PC-3 (cell line): ENCODE data around the gene SLC22A6. TPM values are rescaled to one million over a fixed set of nuclear protein-coding genes. Genes with fewer than 3 reads are reported as not detected.

ENCODE experiments used
- ATAC-seq: fragments of 200-7000 bp; cut with Tn5 transposase; 2 replicates; pipeline ENCODE4 v1.9.1; 2020; ENCODE audit warnings: mild to moderate bottlenecking, moderate library complexity
- BruUV-seq: library from RNA; stranded (reverse); fragments of 400-500 nt; replicated peaks from 2 replicates; lab custom pipeline; 2021; lab: Mats Ljungman, UMichigan
- CTCF ChIA-PET: fragments of 300-600 bp; sonication (Branson Sonifier 250); formaldehyde crosslinking; loops from one replicate; lab custom pipeline; 2022; ENCODE audit warnings: antibody characterized with exemption; lab: Charles Lee
- POLR2A ChIA-PET: fragments of 300-600 bp; sonication (Branson Sonifier 250); formaldehyde crosslinking; loops from one replicate; lab custom pipeline; 2022; ENCODE audit warnings: antibody characterized with exemption; ENCODE audit not compliant: unreplicated experiment; lab: Charles Lee
- DNase-seq: peaks from one replicate; pipeline ENCODE4 v3.0.0-alpha.2; 2015
- H2AFZ ChIP-seq: fragments of 300-600 bp; sonication (generic); 2 replicates; pipeline ENCODE4 v1.6.0; 2016; ENCODE audit warnings: antibody characterized with exemption, low read length
- H3F3A ChIP-seq: fragments of 300-600 bp; sonication (generic); one replicate; pipeline ENCODE4 v1.6.0; 2017; ENCODE audit warnings: antibody characterized with exemption, low read length, control low read depth, mild to moderate bottlenecking; ENCODE audit not compliant: unreplicated experiment
- H3K27ac ChIP-seq: fragments of 300-600 bp; sonication (generic); 2 replicates; pipeline ENCODE4 v1.5.1; 2016; ENCODE audit warnings: mild to moderate bottlenecking, low read length
- H3K27me3 ChIP-seq: fragments of 300-600 bp; sonication (generic); 2 replicates; pipeline ENCODE4 v1.6.1; 2016; ENCODE audit warnings: low read length, mixed read lengths
- H3K36me3 ChIP-seq: fragments of 300-600 bp; sonication (generic); 2 replicates; pipeline ENCODE4 v1.6.1; 2016; ENCODE audit warnings: low read depth, mixed run types, low read length, mixed read lengths
- H3K4me1 ChIP-seq: fragments of 300-600 bp; sonication (generic); 2 replicates; pipeline ENCODE4 v1.5.1; 2016; ENCODE audit warnings: low read length; ENCODE audit not compliant: insufficient read depth
- H3K4me2 ChIP-seq: fragments of 300-600 bp; sonication (generic); 2 replicates; pipeline ENCODE4 v1.6.0; 2016; ENCODE audit warnings: low read length
- H3K4me3 ChIP-seq: fragments of 300-600 bp; sonication (generic); 2 replicates; pipeline ENCODE4 v1.5.1; 2016; ENCODE audit warnings: mild to moderate bottlenecking, low read length, mixed read lengths
- H3K79me2 ChIP-seq: fragments of 300-600 bp; sonication (generic); 2 replicates; pipeline ENCODE4 v1.6.1; 2017; ENCODE audit warnings: low read length, mixed read lengths
- H3K9ac ChIP-seq: fragments of 300-600 bp; sonication (generic); 2 replicates; pipeline ENCODE4 v1.6.0; 2016; ENCODE audit warnings: mild to moderate bottlenecking, low read length
- H3K9me2 ChIP-seq: fragments of 300-600 bp; sonication (generic); replicated peaks from 2 replicates; pipeline ENCODE4 v1.6.1; 2016; ENCODE audit warnings: mixed run types, low read length, mixed read lengths
- H3K9me3 ChIP-seq: fragments of 300-600 bp; sonication (generic); 2 replicates; pipeline ENCODE4 v1.6.1; 2016; ENCODE audit warnings: low read length, mixed read lengths
- H4K20me1 ChIP-seq: fragments of 300-600 bp; sonication (generic); 2 replicates; pipeline ENCODE4 v1.6.1; 2016; ENCODE audit warnings: low read length, mixed read lengths
- EZH2 ChIP-seq: fragments of 300-600 bp; sonication (generic); IDR thresholded peaks from one replicate; pipeline ENCODE4 v1.6.1; 2017; ENCODE audit warnings: antibody characterized with exemption, mild to moderate bottlenecking, low read length; ENCODE audit not compliant: unreplicated experiment
- EZH2phosphoT487 ChIP-seq: fragments of 300-600 bp; sonication (generic); IDR thresholded peaks from 2 replicates; pipeline ENCODE4 v1.6.1; 2018; ENCODE audit warnings: mild to moderate bottlenecking, antibody characterized with exemption, low read length, borderline replicate concordance
- intact Hi-C: fragments of 100-400 bp; cut with micrococcal nuclease; formaldehyde crosslinking; loops from 2 replicates; pipeline ENCODE4 v1.9.0; 2023
- total RNA-seq: library from RNA; depleted of rRNA; stranded (reverse); fragments of >200 nt; gene quantifications from 2 replicates; pipeline ENCODE4 v1.2.3, GENCODE V29; 2014
- TF ChIP-seq, protein P1 (sequence below): fragments of 300-600 bp; sonication (generic); conservative IDR thresholded peaks from 2 replicates; pipeline ENCODE4 v1.5.1; 2017; ENCODE audit warnings: antibody characterized with exemption, low read depth, mild to moderate bottlenecking, low read length

Gene SLC22A6
- total RNA-seq, 1 experiment from 2014 or later: not detected

DNA sequence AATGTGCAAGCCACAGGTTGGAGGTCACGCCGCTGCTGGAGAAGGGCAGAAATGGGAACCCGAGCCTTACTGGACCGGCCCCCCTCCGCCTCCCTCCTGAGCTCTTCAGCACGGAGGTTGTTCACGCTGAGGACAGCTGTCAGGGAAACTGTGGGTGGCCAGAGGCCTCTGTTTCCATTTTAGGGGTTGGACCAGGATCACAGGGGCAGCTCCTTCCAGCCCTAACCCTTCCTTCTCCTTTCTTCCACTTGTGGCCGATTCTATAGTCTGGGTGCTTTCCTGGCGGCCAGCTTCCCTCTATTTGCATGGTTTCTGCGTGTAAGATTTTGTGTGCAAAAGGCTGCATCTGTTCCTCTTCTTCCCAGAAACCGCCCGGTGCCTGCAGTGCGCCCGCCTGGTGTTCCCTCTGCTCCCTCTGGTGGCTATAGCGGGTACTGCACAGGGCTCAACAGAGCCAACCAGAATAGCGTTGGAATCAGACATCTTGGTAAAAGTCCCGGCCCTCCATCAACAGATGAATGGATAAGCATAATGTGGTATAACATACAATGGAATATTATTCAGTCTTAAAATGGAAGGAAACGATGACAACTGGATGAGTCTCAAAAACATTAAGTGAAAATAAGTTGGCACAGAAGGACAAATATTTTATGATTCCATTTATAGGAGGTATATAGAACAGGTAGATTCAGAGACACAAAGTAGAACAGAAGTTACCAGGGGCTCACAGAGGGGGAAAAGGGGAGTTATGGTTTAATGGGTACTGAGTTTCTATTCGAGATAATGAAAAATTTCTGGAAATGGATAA is 39.3 kb upstream of the SLC22A6 start:
- ChIA-PET POLR2A (no interaction called here), CTCF (interaction anchor here (1.7 to 4.0 kb wide), 2 partner anchors 115 to 118 kb away, joined by 7 to 24 read pairs; no protein-coding TSS in a partner anchor)
- peak; percentile 98 for ATAC-seq
- TF ChIP-seq, protein P1, sequence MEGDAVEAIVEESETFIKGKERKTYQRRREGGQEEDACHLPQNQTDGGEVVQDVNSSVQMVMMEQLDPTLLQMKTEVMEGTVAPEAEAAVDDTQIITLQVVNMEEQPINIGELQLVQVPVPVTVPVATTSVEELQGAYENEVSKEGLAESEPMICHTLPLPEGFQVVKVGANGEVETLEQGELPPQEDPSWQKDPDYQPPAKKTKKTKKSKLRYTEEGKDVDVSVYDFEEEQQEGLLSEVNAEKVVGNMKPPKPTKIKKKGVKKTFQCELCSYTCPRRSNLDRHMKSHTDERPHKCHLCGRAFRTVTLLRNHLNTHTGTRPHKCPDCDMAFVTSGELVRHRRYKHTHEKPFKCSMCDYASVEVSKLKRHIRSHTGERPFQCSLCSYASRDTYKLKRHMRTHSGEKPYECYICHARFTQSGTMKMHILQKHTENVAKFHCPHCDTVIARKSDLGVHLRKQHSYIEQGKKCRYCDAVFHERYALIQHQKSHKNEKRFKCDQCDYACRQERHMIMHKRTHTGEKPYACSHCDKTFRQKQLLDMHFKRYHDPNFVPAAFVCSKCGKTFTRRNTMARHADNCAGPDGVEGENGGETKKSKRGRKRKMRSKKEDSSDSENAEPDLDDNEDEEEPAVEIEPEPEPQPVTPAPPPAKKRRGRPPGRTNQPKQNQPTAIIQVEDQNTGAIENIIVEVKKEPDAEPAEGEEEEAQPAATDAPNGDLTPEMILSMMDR: peak; percentile 100
- no peak for TF ChIP-seq EZH2
- Histone ChIP-seq H3K9me3 (no peaks in the 10 kb centered on the region), H3K79me2 (no peaks in the 10 kb centered on the region), H3K4me2 (peak overlapping the region; percentile 22), H3K4me1 (no peaks in the 10 kb centered on the region), H3K4me3 (no peak overlapping the region), H4K20me1 (no peaks in the 10 kb centered on the region), H3K27ac (no peak overlapping the region), H3K36me3 (no peaks in the 10 kb centered on the region), H3K9ac (no peak overlapping the region), H3K9me2 (no peaks in the 10 kb centered on the region), H3F3A (no peaks in the 10 kb centered on the region), H3K27me3 (peaks cover 5% of the 10 kb centered on the region; the same call in 1 of the 2 replicates), H2AFZ (peak overlapping the region; percentile 65)
- intact Hi-C loops: loop anchor here (1.0 kb wide), 1 partner anchor 118 kb away; no protein-coding TSS in a partner anchor
- peak; percentile 93 for DNase-seq
- no TSS peak for BruUV-seq

DNA sequence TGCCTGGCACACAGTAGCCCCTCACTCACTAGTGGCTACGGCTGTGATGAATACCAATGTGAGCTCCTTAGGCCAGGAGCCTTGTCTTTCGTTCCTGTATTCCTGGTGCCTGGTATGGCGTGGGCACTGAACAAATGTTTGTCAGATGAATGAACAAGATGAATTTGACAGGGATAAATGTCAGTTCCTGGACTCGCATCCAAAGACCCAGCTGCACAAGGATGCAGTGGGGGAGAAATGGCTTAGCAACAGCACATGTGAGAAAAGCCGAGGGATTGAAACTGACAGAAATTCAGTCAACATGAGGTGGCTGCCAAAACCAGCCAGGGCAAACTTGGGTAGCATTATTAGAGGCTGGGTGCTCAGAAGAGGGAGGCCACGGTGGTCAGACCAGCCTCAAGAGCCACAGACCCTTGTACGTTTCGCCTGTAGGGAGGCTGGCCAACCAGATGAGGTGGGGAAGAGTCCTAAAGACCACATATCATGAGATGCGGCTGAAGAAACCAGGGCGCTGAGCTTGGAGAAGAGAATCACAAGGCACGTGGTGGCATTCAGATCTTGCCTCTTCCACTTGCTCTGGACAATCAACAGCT is 38.6 kb upstream of the SLC22A6 start:
- peaks cover 10% of the 10 kb centered on the region; the same call in 1 of the 2 replicates for H3K27me3 ChIP-seq
- ChIA-PET POLR2A (no interaction called here), CTCF (interaction anchor here (1.7 to 4.0 kb wide), 2 partner anchors 114 to 117 kb away, joined by 7 to 24 read pairs; no protein-coding TSS in a partner anchor)
- TF ChIP-seq EZH2phosphoT487: no peak
- H3K9me2 ChIP-seq: no peaks in the 10 kb centered on the region
- H3K4me1 ChIP-seq: no peaks in the 10 kb centered on the region
- no peaks in the 10 kb centered on the region for H3K36me3 ChIP-seq
- H2AFZ ChIP-seq: no peak overlapping the region
- no peaks in the 10 kb centered on the region for H4K20me1 ChIP-seq
- H3K9ac ChIP-seq: no peak overlapping the region
- ATAC-seq (no peak), DNase-seq (no peak)
- no peak overlapping the region for H3K27ac ChIP-seq
- no peaks in the 10 kb centered on the region for H3K9me3 ChIP-seq
- H3K79me2 ChIP-seq: no peaks in the 10 kb centered on the region
- no peak overlapping the region for H3K4me2 ChIP-seq
- intact Hi-C loops: no loop called here
- H3F3A ChIP-seq: no peaks in the 10 kb centered on the region
- BruUV-seq: no TSS peak
- no peak overlapping the region for H3K4me3 ChIP-seq

DNA sequence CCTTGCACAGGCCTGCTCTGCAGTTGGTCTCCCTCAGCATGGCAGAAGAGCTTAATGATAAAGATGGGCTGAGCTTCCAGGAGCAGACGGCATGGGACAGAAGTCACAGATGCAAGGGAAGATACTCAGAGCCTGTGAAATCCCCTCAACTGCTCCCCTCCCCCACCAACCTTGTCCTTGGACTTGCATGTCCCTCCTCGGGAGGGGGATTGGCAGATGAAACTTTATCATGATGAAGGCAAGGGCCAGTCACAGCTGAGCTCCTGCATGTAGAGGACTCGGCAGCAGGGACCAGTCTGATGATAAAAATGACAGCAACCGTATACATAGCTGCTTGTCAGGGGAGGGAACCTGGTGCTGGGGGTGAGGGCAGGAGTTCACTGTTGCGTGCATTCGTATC is 37.7 kb upstream of the SLC22A6 start:
- no peak overlapping the region for H2AFZ ChIP-seq

More for the DNA sequence above, 37.7 kb upstream of the SLC22A6 start:
- H3K4me2 ChIP-seq: no peak overlapping the region
- DNase-seq: no peak
- H3K27ac ChIP-seq: no peak overlapping the region
- TF ChIP-seq EZH2phosphoT487 (no peak), EZH2 (no peak)
- TF ChIP-seq, protein P1: no peak
- H3K36me3 ChIP-seq: no peaks in the 10 kb centered on the region
- H3K9me2 ChIP-seq: no peaks in the 10 kb centered on the region
- no TSS peak for BruUV-seq
- intact Hi-C loops: no loop called here
- no peaks in the 10 kb centered on the region for H3K79me2 ChIP-seq
- no peak overlapping the region for H3K9ac ChIP-seq
- H3F3A ChIP-seq: no peaks in the 10 kb centered on the region
- H4K20me1 ChIP-seq: no peaks in the 10 kb centered on the region
- no peaks in the 10 kb centered on the region for H3K9me3 ChIP-seq
- H3K27me3 ChIP-seq: peaks cover 17% of the 10 kb centered on the region; the same call in 1 of the 2 replicates
- H3K4me3 ChIP-seq: no peak overlapping the region
- CTCF ChIA-PET: interaction anchor here (4.0 kb wide), 1 partner anchor 116 kb away, joined by 24 read pairs; no protein-coding TSS in a partner anchor
- H3K4me1 ChIP-seq: no peaks in the 10 kb centered on the region
- POLR2A ChIA-PET: no interaction called here
- ATAC-seq: no peak
